NCI-H1105 treated with DMSO at 0.1 percent for 48 hours (cell line): ENCODE data around the gene LCOR.
A peak's percentile ranks its signal among the peaks of the same experiment; 100 is the strongest.
"Not testable (repeated sequence)": the region's sequence is repeated elsewhere in the genome, so short reads cannot be mapped to it uniquely, and the experiment has no call there.

Experiments
- DNase-seq: peaks from one replicate; lab custom pipeline; 2025; lab: John Stamatoyannopoulos, UW

The LCOR gene

GRCh38 chr10:97032624-97033023 is 200.5 kb downstream of the LCOR start:
- DNase-seq = no peak

GRCh38 chr10:97033841-97034240 is 201.7 kb downstream of the LCOR start:
- DNase-seq = not testable (repeated sequence)

GRCh38 chr10:97034301-97034700 is 202.2 kb downstream of the LCOR start:
- no peak for DNase-seq

- no peak for DNase-seq
These were observed 203.1 kb downstream of the LCOR start for GRCh38 chr10:97034958-97035769.

GRCh38 chr10:97037365-97038361 is 205.6 kb downstream of the LCOR start:
- DNase-seq = peak; percentile 61

- DNase-seq = no peak
These were observed 206.6 kb downstream of the LCOR start for GRCh38 chr10:97038688-97039087.

- DNase-seq = no peak
These were observed 207.6 kb downstream of the LCOR start for GRCh38 chr10:97039538-97040247.

- DNase-seq = no peak
These were observed 208.1 kb downstream of the LCOR start for GRCh38 chr10:97040248-97040584.

GRCh38 chr10:97040706-97041105 is 208.6 kb downstream of the LCOR start:
- DNase-seq = no peak

GRCh38 chr10:97042081-97042480 is 210.0 kb downstream of the LCOR start:
- no peak for DNase-seq

- no peak for DNase-seq
These were observed 210.8 kb downstream of the LCOR start for GRCh38 chr10:97042716-97043562.

- no peak for DNase-seq
These were observed 211.4 kb downstream of the LCOR start for GRCh38 chr10:97043563-97043855.
